Muscle of arm (tissue), 14 donors: ENCODE measurements around the gene BCL2L12. TPM values are rescaled to one million over a fixed set of nuclear protein-coding genes. Genes with fewer than 3 reads are reported as not detected.
"Not testable (repeated sequence)": the region's sequence is repeated elsewhere in the genome, so short reads cannot be mapped to it uniquely, and the experiment has no call there.

Source experiments
- DNase-seq: peaks from one replicate; pipeline ENCODE4 v3.0.0-alpha.2; 2013
- long read RNA-seq, 11 donors: transcript quantifications; one replicate each; lab custom pipeline, GENCODE V29; 2026
- polyA plus RNA-seq, 12 donors: library from polyadenylated mRNA; unstranded; fragments of 120-200 nt; gene quantifications; one replicate each; pipeline ENCODE4 v1.2.1, GENCODE V29; 2013; ENCODE audit not compliant: insufficient read length in 12 of 12

The BCL2L12 gene
- polyA plus RNA-seq = 10 to 100 TPM in 11 of 12 donors, not detected in 1; 19.7 to 31.1 (median 25.5) TPM
- long read RNA-seq, donor 1, transcript BCL2L12-212 (7 exons, 1,854 nt) = major isoform, 6 of 12 reads
- long read RNA-seq, donor 1, partial matches to known transcripts = 5 of 12 reads
- long read RNA-seq, donor 1, other reads (novel, unspliced or antisense) = 0 of 12 reads
- long read RNA-seq, donor 2, transcript BCL2L12-212 (7 exons, 1,854 nt) = major isoform, 8 of 18 reads
- long read RNA-seq, donor 2, partial matches to known transcripts = 6 of 18 reads
- long read RNA-seq, donor 2, other reads (novel, unspliced or antisense) = 0 of 18 reads
- long read RNA-seq, donor 3, partial matches to known transcripts = 0 of 2 reads
- long read RNA-seq, donor 3, other reads (novel, unspliced or antisense) = 0 of 2 reads
- long read RNA-seq, donor 4, partial matches to known transcripts = 0 of 3 reads
- long read RNA-seq, donor 4, other reads (novel, unspliced or antisense) = 0 of 3 reads
- long read RNA-seq, donor 5, transcript BCL2L12-212 (7 exons, 1,854 nt) = major isoform, 11 of 19 reads
- long read RNA-seq, donor 5, partial matches to known transcripts = 5 of 19 reads
- long read RNA-seq, donor 5, other reads (novel, unspliced or antisense) = 0 of 19 reads
- long read RNA-seq, donor 6, partial matches to known transcripts = 0 of 5 reads
- long read RNA-seq, donor 6, other reads (novel, unspliced or antisense) = 0 of 5 reads
- long read RNA-seq, donor 7, partial matches to known transcripts = 0 of 7 reads
- long read RNA-seq, donor 7, other reads (novel, unspliced or antisense) = 0 of 7 reads
- long read RNA-seq, donor 8, transcript BCL2L12-207 (6 exons, 893 nt) = major isoform, 6 of 11 reads
- long read RNA-seq, donor 8, partial matches to known transcripts = 0 of 11 reads
- long read RNA-seq, donor 8, other reads (novel, unspliced or antisense) = 0 of 11 reads
- long read RNA-seq, donor 9, transcript BCL2L12-212 (7 exons, 1,854 nt) = major isoform, 6 of 18 reads
- long read RNA-seq, donor 9, partial matches to known transcripts = 11 of 18 reads
- long read RNA-seq, donor 9, other reads (novel, unspliced or antisense) = 0 of 18 reads
- long read RNA-seq, donor 10, partial matches to known transcripts = 0 of 7 reads
- long read RNA-seq, donor 10, other reads (novel, unspliced or antisense) = 0 of 7 reads
- long read RNA-seq, donor 11, transcript BCL2L12-212 (7 exons, 1,854 nt) = major isoform, 7 of 24 reads
- long read RNA-seq, donor 11, partial matches to known transcripts = 10 of 24 reads
- long read RNA-seq, donor 11, other reads (novel, unspliced or antisense) = 0 of 24 reads

GRCh38 chr19:49665351-49666119 lies at the start of gene BCL2L12, which contains the start of gene IRF3:
BCL2L12 (plus strand) TSS chr19:49665933; CDS start chr19:49666693, 760 bp downstream.
IRF3 (minus strand) TSS chr19:49665857; CDS start chr19:49664838, 1,019 bp downstream.
- peak; percentile 99 for DNase-seq

- DNase-seq = no peak
These were observed 49.2 kb upstream of the BCL2L12 start for GRCh38 chr19:49616532-49616931.

GRCh38 chr19:49616945-49617344 lies 48.8 kb upstream of the BCL2L12 start:
- DNase-seq = no peak

GRCh38 chr19:49617860-49618259 lies 47.9 kb upstream of the BCL2L12 start:
- not testable (repeated sequence) for DNase-seq

GRCh38 chr19:49624967-49625910 lies 40.5 kb upstream of the BCL2L12 start:
- no peak for DNase-seq

- no peak for DNase-seq
These were observed 39.5 kb upstream of the BCL2L12 start for GRCh38 chr19:49626226-49626625.

GRCh38 chr19:49629659-49630058 lies 36.1 kb upstream of the BCL2L12 start:
- DNase-seq = no peak

- no peak for DNase-seq
These were observed 34.6 kb upstream of the BCL2L12 start for GRCh38 chr19:49631014-49631588.

- DNase-seq = no peak
These were observed 34.0 kb upstream of the BCL2L12 start for GRCh38 chr19:49631610-49632192.

GRCh38 chr19:49632576-49632975 lies 33.2 kb upstream of the BCL2L12 start:
- no peak for DNase-seq

- DNase-seq = not testable (repeated sequence)
These were observed 32.5 kb upstream of the BCL2L12 start for GRCh38 chr19:49633273-49633672.

- DNase-seq = no peak
These were observed 30.1 kb upstream of the BCL2L12 start for GRCh38 chr19:49635530-49636232.

- no peak for DNase-seq
These were observed 29.4 kb upstream of the BCL2L12 start for GRCh38 chr19:49636233-49636932.

- DNase-seq = peak; percentile 55
These were observed 27.7 kb upstream of the BCL2L12 start for GRCh38 chr19:49637821-49638738.

- no peak for DNase-seq
These were observed 26.2 kb upstream of the BCL2L12 start for GRCh38 chr19:49639401-49640112.
